ENCODE measurements around the gene ATP6V0B.

The ATP6V0B gene

GRCh38 chr1:43974443-43975248 lies at the start of gene ATP6V0B:
ATP6V0B (plus strand) TSS chr1:43974960; CDS start chr1:43975041, 81 bp downstream.
- peak within 1 kb of the TSS; percentile 77 for H3K9ac ChIP-seq (ENCODE audit: low read length)
- H3K27me3 ChIP-seq (ENCODE audit: control insufficient read depth, insufficient read depth, low read length) = no peaks in the 10 kb centered on the region
- H3K36me3 ChIP-seq (ENCODE audit: control insufficient read depth, low read depth, low read length) = peaks cover 33% of the 10 kb centered on the region
- peaks cover 12% of the 10 kb centered on the region for H3K4me1 ChIP-seq (ENCODE audit: control insufficient read depth, low read depth, low read length)
- no peaks in the 10 kb centered on the region for H3K9me3 ChIP-seq (ENCODE audit: control insufficient read depth, low read depth, low read length)
- H3K4me3 ChIP-seq (ENCODE audit: low read length) = peak within 1 kb of the TSS; percentile 86
- no peak within 1 kb of the TSS for H3K27ac ChIP-seq (ENCODE audit: low read length)

DNA sequence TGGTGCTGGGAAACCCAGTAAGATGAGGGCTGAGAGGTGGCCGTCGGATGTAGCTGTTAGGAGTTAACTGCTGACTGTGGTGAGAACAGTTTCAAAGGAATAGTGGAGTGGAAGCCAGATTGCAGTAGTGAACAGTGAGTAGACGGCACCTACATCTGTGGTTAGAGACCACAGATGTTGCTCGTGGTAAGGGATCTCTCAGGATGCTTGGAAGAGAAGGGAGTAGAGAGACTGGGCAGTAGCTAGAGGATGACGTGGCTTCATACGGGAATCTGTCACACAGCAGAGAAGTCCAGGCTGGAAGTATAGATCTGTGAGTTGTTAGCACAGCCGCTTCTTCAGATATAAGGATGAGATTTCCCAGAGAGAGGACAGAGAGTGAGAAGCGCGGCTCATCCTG lies 48.9 kb upstream of the ATP6V0B start:
- Histone ChIP-seq H3K27ac (ENCODE audit: low read length) (no peak overlapping the region), H3K4me3 (ENCODE audit: low read length) (no peak overlapping the region), H3K4me1 (ENCODE audit: control insufficient read depth, low read depth, low read length) (no peaks in the 10 kb centered on the region), H3K27me3 (ENCODE audit: control insufficient read depth, insufficient read depth, low read length) (no peaks in the 10 kb centered on the region), H3K9ac (ENCODE audit: low read length) (no peak overlapping the region), H3K36me3 (ENCODE audit: control insufficient read depth, low read depth, low read length) (no peaks in the 10 kb centered on the region), H3K9me3 (ENCODE audit: control insufficient read depth, low read depth, low read length) (no peaks in the 10 kb centered on the region)

DNA sequence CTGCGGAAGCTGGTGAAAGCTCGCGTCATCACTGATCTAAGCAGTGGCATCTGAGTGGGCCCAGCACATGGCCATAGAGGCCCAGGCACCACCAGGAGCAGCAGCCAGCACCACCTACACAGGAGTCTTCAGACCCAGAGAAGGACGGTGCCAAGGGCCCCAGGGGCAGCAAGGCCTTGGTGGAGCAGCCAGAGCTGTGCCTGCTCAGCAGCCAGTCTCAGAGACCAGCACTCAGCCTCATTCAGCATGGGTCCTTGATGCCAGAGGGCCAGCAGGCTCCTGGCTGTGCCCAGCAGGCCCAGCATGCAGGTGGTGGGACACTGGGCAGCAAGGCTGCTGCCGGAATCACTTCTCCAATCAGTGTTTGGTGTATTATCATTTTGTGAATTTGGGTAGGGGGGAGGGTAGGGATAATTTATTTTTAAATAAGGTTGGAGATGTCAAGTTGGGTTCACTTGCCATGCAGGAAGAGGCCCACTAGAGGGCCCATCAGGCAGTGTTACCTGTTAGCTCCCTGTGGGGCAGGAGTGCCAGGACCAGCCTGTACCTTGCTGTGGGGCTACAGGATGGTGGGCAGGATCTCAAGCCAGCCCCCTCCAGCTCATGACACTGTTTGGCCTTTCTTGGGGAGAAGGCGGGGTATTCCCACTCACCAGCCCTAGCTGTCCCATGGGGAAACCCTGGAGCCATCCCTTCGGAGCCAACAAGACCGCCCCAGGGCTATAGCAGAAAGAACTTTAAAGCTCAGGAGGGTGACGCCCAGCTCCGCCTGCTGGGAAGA lies 44.4 kb upstream of the ATP6V0B start:
- H3K27ac ChIP-seq (ENCODE audit: low read length) = no peak overlapping the region
- H3K4me1 ChIP-seq (ENCODE audit: control insufficient read depth, low read depth, low read length) = peaks cover 16% of the 10 kb centered on the region

DNA sequence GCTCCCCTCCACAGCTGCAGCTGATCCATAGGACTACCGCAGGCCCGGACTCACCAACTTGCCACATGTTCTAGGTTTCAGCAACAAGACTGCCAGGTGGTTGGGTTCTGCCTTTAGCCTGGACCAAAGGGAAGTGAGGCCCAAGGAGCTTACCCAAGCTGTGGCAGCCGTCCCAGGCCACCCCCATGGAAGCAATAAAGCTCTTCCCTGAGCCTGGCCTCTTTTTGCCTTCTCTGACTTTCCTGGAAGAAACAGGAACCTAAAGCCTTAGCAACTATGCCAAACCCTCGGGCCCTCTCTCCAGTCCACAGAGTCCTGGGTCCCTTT lies 43.8 kb upstream of the ATP6V0B start:
- Histone ChIP-seq H3K9ac (ENCODE audit: low read length) (no peak overlapping the region), H3K36me3 (ENCODE audit: control insufficient read depth, low read depth, low read length) (no peaks in the 10 kb centered on the region), H3K27ac (ENCODE audit: low read length) (no peak overlapping the region), H3K27me3 (ENCODE audit: control insufficient read depth, insufficient read depth, low read length) (peaks cover 14% of the 10 kb centered on the region), H3K4me3 (ENCODE audit: low read length) (no peak overlapping the region), H3K4me1 (ENCODE audit: control insufficient read depth, low read depth, low read length) (peaks cover 20% of the 10 kb centered on the region), H3K9me3 (ENCODE audit: control insufficient read depth, low read depth, low read length) (no peaks in the 10 kb centered on the region)

More for the DNA sequence above, 44.4 kb upstream of the ATP6V0B start:
- H3K36me3 ChIP-seq (ENCODE audit: control insufficient read depth, low read depth, low read length) = no peaks in the 10 kb centered on the region
- peaks cover 14% of the 10 kb centered on the region for H3K27me3 ChIP-seq (ENCODE audit: control insufficient read depth, insufficient read depth, low read length)
- no peak overlapping the region for H3K4me3 ChIP-seq (ENCODE audit: low read length)
- H3K9me3 ChIP-seq (ENCODE audit: control insufficient read depth, low read depth, low read length) = no peaks in the 10 kb centered on the region
- no peak overlapping the region for H3K9ac ChIP-seq (ENCODE audit: low read length)

DNA sequence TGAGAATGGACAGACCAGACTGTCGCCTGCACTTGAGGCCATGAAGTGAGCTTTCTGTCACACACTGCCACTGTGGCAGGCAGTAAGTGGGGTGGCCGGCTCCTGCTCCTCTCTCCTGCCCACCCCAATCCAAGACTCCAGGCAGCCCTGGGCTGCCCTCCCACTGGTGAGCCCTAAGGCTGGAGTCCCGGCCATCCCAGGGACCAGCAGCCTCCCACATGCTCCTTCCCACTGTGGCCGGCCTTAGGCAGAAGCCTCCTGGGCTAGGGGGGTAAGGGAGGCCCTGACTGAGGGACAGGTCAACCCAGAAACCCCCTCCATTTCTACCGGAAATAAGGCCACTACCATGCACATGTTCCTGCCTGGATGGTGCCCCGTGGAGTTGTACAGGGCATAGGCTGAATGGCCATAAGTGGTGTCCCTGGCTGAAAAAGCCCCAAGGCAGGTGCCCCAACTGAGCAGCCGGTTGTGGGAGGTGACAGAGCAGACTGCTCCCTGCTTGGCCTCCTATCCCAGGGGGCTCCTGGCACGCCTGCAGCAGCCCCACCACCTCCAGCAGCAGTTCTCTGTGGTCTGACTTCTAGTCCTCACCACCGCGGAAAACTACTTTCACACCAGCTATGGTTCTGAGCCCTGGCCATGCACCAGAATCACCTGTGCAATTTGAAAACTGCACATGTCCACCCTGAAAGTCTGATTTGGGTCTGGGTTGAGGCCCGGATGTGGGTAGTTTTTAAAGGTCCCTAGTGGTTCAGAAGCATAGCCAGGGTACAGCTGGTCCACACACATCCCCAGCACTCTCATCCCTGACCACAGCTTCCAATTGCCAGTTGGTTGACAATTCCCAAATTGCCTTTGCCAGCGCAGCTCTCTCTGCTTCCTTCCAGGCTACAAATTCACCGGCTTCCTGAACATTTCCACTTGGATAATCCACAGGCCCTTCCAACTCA lies 42.8 kb upstream of the ATP6V0B start:
- Histone ChIP-seq H3K27me3 (ENCODE audit: control insufficient read depth, insufficient read depth, low read length) (peaks cover 14% of the 10 kb centered on the region), H3K36me3 (ENCODE audit: control insufficient read depth, low read depth, low read length) (no peaks in the 10 kb centered on the region), H3K27ac (ENCODE audit: low read length) (no peak overlapping the region), H3K4me3 (ENCODE audit: low read length) (no peak overlapping the region), H3K9ac (ENCODE audit: low read length) (no peak overlapping the region), H3K9me3 (ENCODE audit: control insufficient read depth, low read depth, low read length) (no peaks in the 10 kb centered on the region), H3K4me1 (ENCODE audit: control insufficient read depth, low read depth, low read length) (peaks cover 23% of the 10 kb centered on the region)

DNA sequence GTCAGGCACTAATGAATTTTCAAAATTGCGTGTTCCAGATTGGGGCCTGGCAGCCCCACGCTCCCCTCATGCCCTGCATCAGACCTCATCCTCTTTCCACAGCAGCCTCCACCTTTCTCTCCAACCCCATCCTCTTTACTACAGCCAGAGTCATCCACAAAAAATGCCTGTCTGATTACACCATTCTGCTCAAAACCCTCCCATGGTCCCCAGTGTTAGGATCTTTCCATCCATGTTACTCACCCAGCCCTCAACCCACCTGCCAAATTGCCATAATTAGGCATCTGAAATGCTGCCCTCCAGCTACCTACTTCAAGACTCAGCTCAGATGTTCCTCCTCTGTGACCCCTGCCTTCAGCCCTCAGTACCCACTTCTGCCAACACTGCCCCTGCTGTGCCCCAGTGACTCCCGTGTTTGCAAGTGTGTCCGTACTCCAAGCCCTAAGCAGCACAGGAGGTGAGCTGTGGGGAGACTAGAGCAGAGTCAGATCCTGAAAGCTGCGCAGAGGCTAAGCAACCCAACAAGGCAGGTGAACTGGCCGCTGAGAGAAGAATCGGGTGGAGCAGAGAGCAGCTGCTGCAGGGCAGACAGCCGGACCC lies 41.9 kb upstream of the ATP6V0B start:
- peaks cover 14% of the 10 kb centered on the region for H3K27me3 ChIP-seq (ENCODE audit: control insufficient read depth, insufficient read depth, low read length)
- H3K9ac ChIP-seq (ENCODE audit: low read length) = peak overlapping the region; percentile 34
- peaks cover 23% of the 10 kb centered on the region for H3K4me1 ChIP-seq (ENCODE audit: control insufficient read depth, low read depth, low read length)

DNA sequence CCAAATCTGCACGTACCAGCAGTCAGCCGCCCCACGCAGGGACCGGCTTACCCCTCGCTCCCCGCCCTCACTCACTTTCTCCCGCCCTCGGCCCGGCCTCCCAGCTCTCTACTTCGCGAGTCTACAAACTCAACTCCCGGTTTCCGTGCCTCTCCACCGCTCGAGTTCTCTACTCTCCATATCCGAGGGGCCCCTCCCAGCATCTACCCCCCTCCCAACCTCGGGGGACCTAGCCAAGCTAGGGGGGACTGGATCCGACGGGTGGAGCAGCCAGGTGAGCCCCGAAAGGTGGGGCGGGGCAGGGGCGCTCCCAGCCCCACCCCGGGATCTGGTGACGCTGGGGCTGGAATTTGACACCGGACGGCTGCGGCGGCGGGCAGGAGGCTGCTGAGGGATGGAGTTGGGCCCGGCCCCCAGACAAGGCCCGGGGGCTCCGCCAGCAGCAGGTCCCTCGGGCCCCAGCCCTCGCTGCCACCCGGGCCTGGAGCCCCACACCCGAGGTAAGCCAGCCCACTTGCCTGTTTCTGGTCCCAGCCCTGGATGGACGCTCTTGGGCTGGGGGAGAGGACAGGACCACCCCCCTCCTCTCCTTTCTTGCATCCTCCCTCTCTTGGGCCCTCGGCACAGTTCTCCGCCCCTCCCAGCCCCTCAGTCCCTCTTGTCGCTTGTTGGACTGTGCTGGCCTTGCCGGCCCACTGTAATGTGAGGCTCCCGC lies 41.2 kb upstream of the ATP6V0B start, which contains the start of gene ARTN:
ARTN (plus strand) TSS at position 416 of the 715 bp plus-strand sequence. CDS start 1,856 bp downstream, outside the sequence.
- Histone ChIP-seq H3K27me3 (ENCODE audit: control insufficient read depth, insufficient read depth, low read length) (peaks cover 14% of the 10 kb centered on the region), H3K4me1 (ENCODE audit: control insufficient read depth, low read depth, low read length) (peaks cover 23% of the 10 kb centered on the region), H3K4me3 (ENCODE audit: low read length) (peak within 1 kb of the TSS; percentile 73), H3K27ac (ENCODE audit: low read length) (no peak within 1 kb of the TSS), H3K9me3 (ENCODE audit: control insufficient read depth, low read depth, low read length) (no peaks in the 10 kb centered on the region), H3K36me3 (ENCODE audit: control insufficient read depth, low read depth, low read length) (no peaks in the 10 kb centered on the region), H3K9ac (ENCODE audit: low read length) (peak within 1 kb of the TSS; percentile 34)

More for the DNA sequence above, 41.9 kb upstream of the ATP6V0B start:
- Histone ChIP-seq H3K27ac (ENCODE audit: low read length) (no peak overlapping the region), H3K4me3 (ENCODE audit: low read length) (peak overlapping the region; percentile 73), H3K36me3 (ENCODE audit: control insufficient read depth, low read depth, low read length) (no peaks in the 10 kb centered on the region), H3K9me3 (ENCODE audit: control insufficient read depth, low read depth, low read length) (no peaks in the 10 kb centered on the region)

GRCh38 chr1:43934101-43934985 lies 40.4 kb upstream of the ATP6V0B start:
- Histone ChIP-seq H3K9ac (ENCODE audit: low read length) (no peak overlapping the region), H3K36me3 (ENCODE audit: control insufficient read depth, low read depth, low read length) (no peaks in the 10 kb centered on the region), H3K4me3 (ENCODE audit: low read length) (peak overlapping the region; percentile 73), H3K9me3 (ENCODE audit: control insufficient read depth, low read depth, low read length) (no peaks in the 10 kb centered on the region), H3K27ac (ENCODE audit: low read length) (no peak overlapping the region), H3K4me1 (ENCODE audit: control insufficient read depth, low read depth, low read length) (peaks cover 23% of the 10 kb centered on the region), H3K27me3 (ENCODE audit: control insufficient read depth, insufficient read depth, low read length) (peaks cover 14% of the 10 kb centered on the region)

GRCh38 chr1:43934986-43935324 lies 39.8 kb upstream of the ATP6V0B start:
- Histone ChIP-seq H3K27ac (ENCODE audit: low read length) (no peak overlapping the region), H3K27me3 (ENCODE audit: control insufficient read depth, insufficient read depth, low read length) (peaks cover 14% of the 10 kb centered on the region)

More at GRCh38 chr1:43934986-43935324, 39.8 kb upstream of the ATP6V0B start:
- H3K4me3 ChIP-seq (ENCODE audit: low read length) = peak overlapping the region; percentile 14
- no peaks in the 10 kb centered on the region for H3K9me3 ChIP-seq (ENCODE audit: control insufficient read depth, low read depth, low read length)
- H3K4me1 ChIP-seq (ENCODE audit: control insufficient read depth, low read depth, low read length) = peaks cover 23% of the 10 kb centered on the region
- H3K9ac ChIP-seq (ENCODE audit: low read length) = no peak overlapping the region
- no peaks in the 10 kb centered on the region for H3K36me3 ChIP-seq (ENCODE audit: control insufficient read depth, low read depth, low read length)
